Measurements from ENCODE around the gene TAPT1. TPM values are rescaled to one million over a fixed set of nuclear protein-coding genes. Genes with fewer than 3 reads are reported as not detected.

TAPT1 gene
- total RNA-seq, 1 experiment from 2014 or later = 23.7 TPM

DNA sequence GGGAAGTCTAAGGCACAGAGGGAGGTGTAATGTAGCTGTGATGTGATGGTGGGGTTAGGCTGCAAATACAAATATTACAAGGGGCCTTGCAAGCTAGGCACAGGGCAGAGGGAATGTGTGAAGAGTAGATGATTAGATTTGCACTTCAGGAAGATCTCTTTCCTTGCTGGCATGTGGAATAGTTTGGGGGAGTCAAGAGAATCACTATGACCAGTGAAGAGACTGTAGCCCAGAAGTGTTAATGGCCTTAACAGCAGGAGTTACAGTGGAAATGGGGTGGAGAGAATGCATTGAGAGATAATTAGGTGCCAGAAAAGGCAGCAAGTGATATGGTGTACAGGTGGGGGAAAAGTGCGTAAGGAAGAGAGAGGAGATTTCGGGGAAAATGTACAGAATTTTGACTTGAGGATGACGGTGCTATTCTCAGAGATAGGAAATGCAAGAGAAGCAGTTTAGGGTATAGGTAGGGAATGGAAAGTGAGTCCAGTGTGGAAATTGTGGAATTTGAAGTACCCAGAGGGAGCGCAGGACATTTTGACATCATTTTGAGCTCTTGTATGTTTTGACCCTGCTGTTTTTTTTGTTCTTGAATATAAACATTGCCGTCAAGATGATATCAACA lies 10.2 kb upstream of the TAPT1 start:
- no peak for DNase-seq
- no peaks in the 10 kb centered on the region for H3K9me3 Mint-ChIP-seq (ENCODE audit: unreplicated experiment)
- no peaks in the 10 kb centered on the region for H3K36me3 Mint-ChIP-seq (ENCODE audit: insufficient read depth, unreplicated experiment)
- Histone ChIP-seq H3K36me3 (ENCODE audit: control insufficient read depth, insufficient read depth, low read length) (no peaks in the 10 kb centered on the region), H3K9me3 (peaks cover 2% of the 10 kb centered on the region; the same call in 1 of the 2 replicates), H3K27me3 (replicated peaks; ENCODE audit: control insufficient read depth, insufficient read depth, low read length) (no peaks in the 10 kb centered on the region), H3K4me3 (ENCODE audit: low read depth, low read length) (no peak overlapping the region), H3K4me1 (peaks cover 5% of the 10 kb centered on the region)
- no peak overlapping the region for H3K27ac Mint-ChIP-seq (ENCODE audit: unreplicated experiment)
- H3K4me1 Mint-ChIP-seq (ENCODE audit: low read depth, unreplicated experiment) = no peaks in the 10 kb centered on the region
- POLR2A ChIA-PET = no interaction called here
- CTCF ChIA-PET = no interaction called here
- H3K4me3 Mint-ChIP-seq (ENCODE audit: unreplicated experiment) = no peak overlapping the region
- TF ChIP-seq, protein P1, sequence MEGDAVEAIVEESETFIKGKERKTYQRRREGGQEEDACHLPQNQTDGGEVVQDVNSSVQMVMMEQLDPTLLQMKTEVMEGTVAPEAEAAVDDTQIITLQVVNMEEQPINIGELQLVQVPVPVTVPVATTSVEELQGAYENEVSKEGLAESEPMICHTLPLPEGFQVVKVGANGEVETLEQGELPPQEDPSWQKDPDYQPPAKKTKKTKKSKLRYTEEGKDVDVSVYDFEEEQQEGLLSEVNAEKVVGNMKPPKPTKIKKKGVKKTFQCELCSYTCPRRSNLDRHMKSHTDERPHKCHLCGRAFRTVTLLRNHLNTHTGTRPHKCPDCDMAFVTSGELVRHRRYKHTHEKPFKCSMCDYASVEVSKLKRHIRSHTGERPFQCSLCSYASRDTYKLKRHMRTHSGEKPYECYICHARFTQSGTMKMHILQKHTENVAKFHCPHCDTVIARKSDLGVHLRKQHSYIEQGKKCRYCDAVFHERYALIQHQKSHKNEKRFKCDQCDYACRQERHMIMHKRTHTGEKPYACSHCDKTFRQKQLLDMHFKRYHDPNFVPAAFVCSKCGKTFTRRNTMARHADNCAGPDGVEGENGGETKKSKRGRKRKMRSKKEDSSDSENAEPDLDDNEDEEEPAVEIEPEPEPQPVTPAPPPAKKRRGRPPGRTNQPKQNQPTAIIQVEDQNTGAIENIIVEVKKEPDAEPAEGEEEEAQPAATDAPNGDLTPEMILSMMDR (IDR thresholded peaks at IDR 0.05; ENCODE audit: insufficient read depth in 1 of 2, low read depth in 1 of 2, low read length in 1 of 2, severe bottlenecking in 1 of 2, unreplicated experiment in 1 of 2) = no peak
- intact Hi-C loops (cut with micrococcal nuclease; ENCODE audit: unreplicated experiment) = no loop called here
- H3K27me3 Mint-ChIP-seq (ENCODE audit: insufficient read depth, unreplicated experiment) = no peaks in the 10 kb centered on the region
- no TSS peak for BruUV-seq (replicated peaks)

DNA sequence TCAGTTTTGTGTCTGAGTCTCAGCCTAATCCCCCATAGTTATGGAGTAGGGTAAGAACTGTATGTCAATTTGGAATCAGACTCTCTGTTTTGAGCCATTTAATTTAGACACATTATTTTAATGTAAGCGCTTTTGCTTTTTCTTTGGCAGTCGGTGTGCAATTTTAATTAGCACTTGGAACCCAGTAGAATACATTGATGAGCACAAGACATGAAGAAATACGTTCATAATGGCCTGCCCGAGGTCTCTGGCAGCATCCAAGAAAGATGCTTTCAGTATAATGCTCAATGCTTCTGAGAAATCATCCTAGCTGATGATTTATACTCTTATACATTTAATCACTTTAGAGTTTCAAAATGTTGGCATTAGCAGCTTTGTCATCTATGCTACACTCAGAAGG lies 8.9 kb upstream of the TAPT1 start:
- peaks cover 2% of the 10 kb centered on the region; the same call in 1 of the 2 replicates for H3K9me3 ChIP-seq
- H3K4me3 Mint-ChIP-seq (ENCODE audit: unreplicated experiment) = no peak overlapping the region
- H3K36me3 Mint-ChIP-seq (ENCODE audit: insufficient read depth, unreplicated experiment) = no peaks in the 10 kb centered on the region
- ChIA-PET CTCF (interaction anchor here (0.9 kb wide), 1 partner anchor 8 kb away, joined by 3 read pairs; no protein-coding TSS in a partner anchor), POLR2A (interaction anchor here (0.6 kb wide), 1 partner anchor 13 kb away, joined by 3 read pairs; no protein-coding TSS in a partner anchor)
- peaks cover 5% of the 10 kb centered on the region for H3K4me1 Mint-ChIP-seq (ENCODE audit: low read depth, unreplicated experiment)
- intact Hi-C loops (cut with micrococcal nuclease; ENCODE audit: unreplicated experiment) = no loop called here
- BruUV-seq (replicated peaks) = no TSS peak
- H3K36me3 ChIP-seq (ENCODE audit: control insufficient read depth, insufficient read depth, low read length) = no peaks in the 10 kb centered on the region
- DNase-seq = no peak
- no peaks in the 10 kb centered on the region for H3K27me3 Mint-ChIP-seq (ENCODE audit: insufficient read depth, unreplicated experiment)
- TF ChIP-seq, protein P1 (IDR thresholded peaks at IDR 0.05; ENCODE audit: insufficient read depth in 1 of 2, low read depth in 1 of 2, low read length in 1 of 2, severe bottlenecking in 1 of 2, unreplicated experiment in 1 of 2) = no peak
- H3K27me3 ChIP-seq (replicated peaks; ENCODE audit: control insufficient read depth, insufficient read depth, low read length) = no peaks in the 10 kb centered on the region
- H3K4me3 ChIP-seq (ENCODE audit: low read depth, low read length) = no peak overlapping the region
- H3K4me1 ChIP-seq = peaks cover 13% of the 10 kb centered on the region
- H3K27ac Mint-ChIP-seq (ENCODE audit: unreplicated experiment) = no peak overlapping the region
- H3K9me3 Mint-ChIP-seq (ENCODE audit: unreplicated experiment) = no peaks in the 10 kb centered on the region

DNA sequence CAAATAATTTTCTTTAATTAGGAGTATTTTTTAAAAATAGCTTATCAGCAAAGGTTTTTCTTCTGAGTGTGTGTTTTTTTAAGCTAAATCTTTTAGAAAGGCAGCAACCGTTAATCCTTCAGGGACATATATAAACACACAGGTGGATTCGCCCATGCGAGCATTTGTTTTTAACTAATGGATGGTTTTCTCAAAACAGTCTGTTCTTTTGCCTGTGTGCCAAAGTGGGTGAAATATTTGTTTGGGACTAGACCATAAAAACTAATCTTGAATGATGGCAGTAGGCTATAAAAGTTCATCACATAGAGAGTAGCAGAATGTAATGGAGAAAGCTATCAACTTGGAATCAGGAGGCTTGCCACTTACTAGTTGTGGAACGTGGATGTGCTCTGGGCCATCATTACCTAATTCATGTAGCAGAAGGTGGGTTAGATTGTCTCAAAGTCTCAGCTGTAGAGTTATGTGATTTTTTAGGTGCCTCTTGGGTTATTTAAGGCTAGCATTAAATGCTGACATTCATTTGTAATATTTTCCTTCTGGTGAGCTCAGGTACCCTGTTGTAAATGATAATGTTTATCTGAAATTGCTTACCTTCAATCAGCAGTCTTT lies 7.4 kb upstream of the TAPT1 start:
- no peaks in the 10 kb centered on the region for H3K9me3 Mint-ChIP-seq (ENCODE audit: unreplicated experiment)
- Histone ChIP-seq H3K27me3 (replicated peaks; ENCODE audit: control insufficient read depth, insufficient read depth, low read length) (no peaks in the 10 kb centered on the region), H3K36me3 (ENCODE audit: control insufficient read depth, insufficient read depth, low read length) (no peaks in the 10 kb centered on the region), H3K4me3 (ENCODE audit: low read depth, low read length) (no peak overlapping the region), H3K4me1 (peaks cover 14% of the 10 kb centered on the region), H3K9me3 (peaks cover 2% of the 10 kb centered on the region; the same call in 1 of the 2 replicates)
- no peak for DNase-seq
- H3K36me3 Mint-ChIP-seq (ENCODE audit: insufficient read depth, unreplicated experiment) = no peaks in the 10 kb centered on the region
- H3K27ac Mint-ChIP-seq (ENCODE audit: unreplicated experiment) = no peak overlapping the region
- BruUV-seq (replicated peaks) = no TSS peak
- peaks cover 7% of the 10 kb centered on the region for H3K4me1 Mint-ChIP-seq (ENCODE audit: low read depth, unreplicated experiment)
- H3K27me3 Mint-ChIP-seq (ENCODE audit: insufficient read depth, unreplicated experiment) = no peaks in the 10 kb centered on the region
- H3K4me3 Mint-ChIP-seq (ENCODE audit: unreplicated experiment) = no peak overlapping the region
- CTCF ChIA-PET = no interaction called here
- TF ChIP-seq, protein P1 (IDR thresholded peaks at IDR 0.05; ENCODE audit: insufficient read depth in 1 of 2, low read depth in 1 of 2, low read length in 1 of 2, severe bottlenecking in 1 of 2, unreplicated experiment in 1 of 2) = no peak
- POLR2A ChIA-PET = no interaction called here
- intact Hi-C loops (cut with micrococcal nuclease; ENCODE audit: unreplicated experiment) = no loop called here
